H9 (cell line): ENCODE data around the gene ZNF691. TPM values are rescaled to one million over a fixed set of nuclear protein-coding genes. Genes with fewer than 3 reads are reported as not detected.

Source experiments
- DNase-seq: peaks from one replicate; pipeline ENCODE4 v3.0.0-alpha.2; 2017
- H2AFZ ChIP-seq: one replicate; pipeline ENCODE4 v1.6.1; 2013; ENCODE audit warnings: mild to moderate bottlenecking, low read length, control low read depth, moderate library complexity
- H2AK5ac ChIP-seq: 2 replicates; pipeline ENCODE4 v1.6.1; 2013; ENCODE audit warnings: low read length, control low read depth, mixed read lengths; ENCODE audit not compliant: insufficient read length
- H2BK120ac ChIP-seq: one replicate; pipeline ENCODE4 v1.6.1; 2013; ENCODE audit warnings: low read depth, mild to moderate bottlenecking, low read length, control low read depth, inconsistent platforms; ENCODE audit not compliant: poor library complexity, severe bottlenecking
- H2BK12ac ChIP-seq: 2 replicates; pipeline ENCODE4 v1.6.1; 2013; ENCODE audit warnings: low read length, control low read depth, mixed read lengths, low read depth; ENCODE audit not compliant: insufficient read length
- H2BK15ac ChIP-seq: 2 replicates; pipeline ENCODE4 v1.6.1; 2013; ENCODE audit warnings: low read depth, low read length, control low read depth
- H2BK20ac ChIP-seq: one replicate; pipeline ENCODE4 v1.6.1; 2013; ENCODE audit warnings: low read depth, mild to moderate bottlenecking, low read length, control low read depth, inconsistent platforms; ENCODE audit not compliant: poor library complexity, severe bottlenecking
- H2BK5ac ChIP-seq: 2 replicates; pipeline ENCODE4 v1.6.1; 2013; ENCODE audit warnings: low read length, control low read depth, mixed read lengths; ENCODE audit not compliant: insufficient read length
- H3K14ac ChIP-seq: 2 replicates; pipeline ENCODE4 v1.6.1; 2013; ENCODE audit warnings: low read length, control low read depth; ENCODE audit not compliant: insufficient read depth
- H3K18ac ChIP-seq: 2 replicates; pipeline ENCODE4 v1.6.1; 2013; ENCODE audit warnings: low read depth, mild to moderate bottlenecking, mixed read lengths, low read length, control low read depth; ENCODE audit not compliant: insufficient read length
- H3K23ac ChIP-seq: 2 replicates; pipeline ENCODE4 v1.6.1; 2013; ENCODE audit warnings: low read length, control low read depth, mixed read lengths, low read depth; ENCODE audit not compliant: insufficient read length
- H3K23me2 ChIP-seq: 2 replicates; pipeline ENCODE4 v1.6.1; 2013; ENCODE audit warnings: low read depth, mild to moderate bottlenecking, mixed read lengths, low read length, control low read depth; ENCODE audit not compliant: insufficient read length, poor library complexity, severe bottlenecking
- H3K27ac ChIP-seq: 2 replicates; pipeline ENCODE4 v1.5.1; 2013; ENCODE audit warnings: low read length, control low read depth, mixed read lengths, low read depth; ENCODE audit not compliant: insufficient read length
- H3K27me3 ChIP-seq: 2 replicates; pipeline ENCODE4 v1.6.1; 2013; ENCODE audit warnings: low read length, control low read depth, inconsistent platforms; ENCODE audit not compliant: insufficient read depth
- H3K4ac ChIP-seq: 2 replicates; pipeline ENCODE4 v1.6.1; 2013; ENCODE audit warnings: low read depth, mild to moderate bottlenecking, control low read depth, inconsistent platforms, low read length, moderate library complexity
- H3K4me1 ChIP-seq: 2 replicates; pipeline ENCODE4 v1.6.1; 2013; ENCODE audit warnings: low read length, control low read depth, inconsistent platforms; ENCODE audit not compliant: insufficient read depth
- H3K4me2 ChIP-seq: 2 replicates; pipeline ENCODE4 v1.6.1; 2013; ENCODE audit warnings: low read length, control low read depth, mixed read lengths; ENCODE audit not compliant: insufficient read length, insufficient read depth
- H3K56ac ChIP-seq: 2 replicates; pipeline ENCODE4 v1.6.1; 2013; ENCODE audit warnings: low read depth, mild to moderate bottlenecking, mixed read lengths, low read length, control low read depth; ENCODE audit not compliant: insufficient read length
- H3K79me1 ChIP-seq: 2 replicates; pipeline ENCODE4 v1.6.1; 2013; ENCODE audit warnings: low read depth, mild to moderate bottlenecking, moderate library complexity, low read length, control low read depth, inconsistent platforms; ENCODE audit not compliant: insufficient read depth, poor library complexity, severe bottlenecking
- H3K79me2 ChIP-seq: 2 replicates; pipeline ENCODE4 v1.6.1; 2013; ENCODE audit warnings: low read length, control low read depth, inconsistent platforms; ENCODE audit not compliant: insufficient read depth
- H3K9ac ChIP-seq: 2 replicates; pipeline ENCODE4 v1.6.1; 2013; ENCODE audit warnings: low read length, control low read depth, mixed read lengths; ENCODE audit not compliant: insufficient read length; ENCODE audit errors: extremely low read depth
- H3K9me3 ChIP-seq: one replicate; pipeline ENCODE4 v1.6.1; 2013; ENCODE audit warnings: low read depth, low read length, inconsistent platforms; ENCODE audit not compliant: control insufficient read depth
- H3T11ph ChIP-seq: one replicate; pipeline ENCODE4 v1.6.1; 2013; ENCODE audit warnings: mild to moderate bottlenecking, low read length, control low read depth, inconsistent platforms
- H4K20me1 ChIP-seq: one replicate; pipeline ENCODE4 v1.6.1; 2013; ENCODE audit not compliant: control insufficient read depth, insufficient read length, insufficient read depth
- H4K5ac ChIP-seq: 2 replicates; pipeline ENCODE4 v1.6.1; 2013; ENCODE audit warnings: low read depth, mild to moderate bottlenecking, mixed read lengths, low read length, control low read depth; ENCODE audit not compliant: insufficient read length
- H4K8ac ChIP-seq: replicated peaks from 2 replicates; pipeline ENCODE4 v1.6.1; 2013; ENCODE audit warnings: low read length, control low read depth, mixed read lengths, low read depth; ENCODE audit not compliant: insufficient read length
- H4K91ac ChIP-seq: 2 replicates; pipeline ENCODE4 v1.6.1; 2013; ENCODE audit warnings: low read depth, mild to moderate bottlenecking, moderate library complexity, mixed read lengths, low read length, control low read depth; ENCODE audit not compliant: insufficient read length
- H3K27ac Mint-ChIP-seq, 3 experiments: 2 replicates in 2 of 3; 3 replicates in 1 of 3; pipeline ENCODE4 v1.8.0; 2020 to 2021; ENCODE audit warnings: mixed read lengths in 3 of 3, mild to moderate bottlenecking in 1 of 3, moderate library complexity in 1 of 3
- H3K27me3 Mint-ChIP-seq: 2 replicates; pipeline ENCODE4 v1.8.0; 2021; ENCODE audit warnings: low read depth, mild to moderate bottlenecking, moderate library complexity, mixed read lengths
- H3K36me3 Mint-ChIP-seq, 3 experiments: 2 replicates in 2 of 3; 3 replicates in 1 of 3; pipeline ENCODE4 v1.8.0; 2020 to 2021; ENCODE audit warnings: low read depth in 3 of 3, mixed read lengths in 3 of 3; ENCODE audit not compliant: insufficient read depth in 1 of 3
- H3K4me1 Mint-ChIP-seq, 2 experiments: 2 replicates each; pipeline ENCODE4 v1.8.0; 2020; ENCODE audit warnings: mixed read lengths in 2 of 2
- H3K4me3 Mint-ChIP-seq, 2 experiments: 2 replicates in 1 of 2; 3 replicates in 1 of 2; pipeline ENCODE4 v1.8.0; 2020 to 2021; ENCODE audit warnings: mild to moderate bottlenecking in 2 of 2, mixed read lengths in 2 of 2, moderate library complexity in 1 of 2
- H3K9me3 Mint-ChIP-seq, 2 experiments: 2 replicates in 1 of 2; 3 replicates in 1 of 2; pipeline ENCODE4 v1.8.0; 2020; ENCODE audit warnings: mild to moderate bottlenecking in 2 of 2, mixed read lengths in 2 of 2, moderate library complexity in 1 of 2
- CTCF ChIP-seq: fragments of 200-600 bp; sonication (generic); conservative IDR thresholded peaks from 3 replicates; pipeline ENCODE4 v1.8.0; 2021; ENCODE audit warnings: antibody characterized with exemption, mild to moderate bottlenecking
- total RNA-seq: library from RNA; stranded (reverse); gene quantifications from 2 replicates; pipeline ENCODE4 v1.2.1, GENCODE V29; 2021

The ZNF691 gene
- total RNA-seq, 1 experiment from 2014 or later = 20.1 TPM

GRCh38 chr1:42861014-42861399 lies 14.6 kb downstream of the ZNF691 start:
- H3K23me2 ChIP-seq = no peaks in the 10 kb centered on the region
- H4K8ac ChIP-seq = no peak overlapping the region
- H3K23ac ChIP-seq = no peak overlapping the region
- H3K9me3 ChIP-seq = no peaks in the 10 kb centered on the region
- no peak overlapping the region for H3K14ac ChIP-seq
- H3K56ac ChIP-seq = no peak overlapping the region
- no peak overlapping the region for H4K91ac ChIP-seq
- TF ChIP-seq CTCF = no peak
- no peak overlapping the region for H3K9ac ChIP-seq
- no peaks in the 10 kb centered on the region for H3K4me1 ChIP-seq
- no peaks in the 10 kb centered on the region for H4K20me1 ChIP-seq
- DNase-seq = no peak
- H3K27ac Mint-ChIP-seq = no peak overlapping the region
- no peaks in the 10 kb centered on the region for H3K27me3 ChIP-seq
- no peak overlapping the region for H2BK120ac ChIP-seq
- H2AFZ ChIP-seq = no peak overlapping the region
- H3K4ac ChIP-seq = no peak overlapping the region
- H3K4me3 Mint-ChIP-seq = no peak overlapping the region
- peaks cover 19% of the 10 kb centered on the region for H3K27me3 Mint-ChIP-seq
- no peak overlapping the region for H3K18ac ChIP-seq
- no peak overlapping the region for H2BK15ac ChIP-seq
- peaks cover 15 to 25% (median 21%) of the 10 kb centered on the region in 3 experiments for H3K36me3 Mint-ChIP-seq
- H3K9me3 Mint-ChIP-seq = peaks cover 23 to 26% of the 10 kb centered on the region in 2 experiments
- no peak overlapping the region for H4K5ac ChIP-seq
- no peak overlapping the region for H2BK12ac ChIP-seq
- H3K79me2 ChIP-seq = no peaks in the 10 kb centered on the region
- H3K27ac ChIP-seq = no peak overlapping the region
- no peak overlapping the region for H3K4me2 ChIP-seq
- H2AK5ac ChIP-seq = no peak overlapping the region
- no peak overlapping the region for H2BK5ac ChIP-seq
- H3K4me1 Mint-ChIP-seq = no peaks in the 10 kb centered on the region
- no peak overlapping the region for H3T11ph ChIP-seq
- H3K79me1 ChIP-seq = no peaks in the 10 kb centered on the region
- no peak overlapping the region for H2BK20ac ChIP-seq
